Measurements from ENCODE around the gene TRIM29.

GRCh38 chr11:120126620-120127019 is 11.3 kb downstream of the TRIM29 start:
- TF ChIP-seq CTCF (IDR thresholded peaks at IDR 0.05; ENCODE audit: low read depth, low read length, poor library complexity, severe bottlenecking) (no peak), EZH2phosphoT487 (IDR thresholded peaks at IDR 0.05; ENCODE audit: borderline replicate concordance, low read length) (no peak)

Data from DOHH2 (cell line).